Measurements from ENCODE around the gene NOX4. TPM values are rescaled to one million over a fixed set of nuclear protein-coding genes. Genes with fewer than 3 reads are reported as not detected.
A peak's percentile ranks its signal among the peaks of the same experiment; 100 is the strongest.
"Not testable (repeated sequence)": the region's sequence is repeated elsewhere in the genome, so short reads cannot be mapped to it uniquely, and the experiment has no call there.

NOX4 gene
- polyA plus RNA-seq, 4 donors, result 0.31 to 3.0 TPM; not detected in 2

GRCh38 chr11:89387501-89387900 is 103.7 kb downstream of the NOX4 start:
- not testable (repeated sequence) for H3K4me1 ChIP-seq (ENCODE audit: control insufficient read depth in 3 of 3, insufficient read depth in 2 of 3, low read depth in 1 of 3, low read length in 2 of 3); DNase-seq; FAIRE-seq; H3K27me3 ChIP-seq (ENCODE audit: control insufficient read depth in 3 of 3, insufficient read depth in 3 of 3, low read length in 3 of 3); H3K4me3 ChIP-seq (ENCODE audit: low read depth in 1 of 3, low read length in 3 of 3); H3K9me3 ChIP-seq (ENCODE audit: control insufficient read depth in 2 of 2, insufficient read depth in 1 of 2, low read depth in 1 of 2, low read length in 1 of 2); H3K36me3 ChIP-seq (ENCODE audit: control insufficient read depth in 3 of 3, insufficient read depth in 2 of 3, low read depth in 1 of 3, low read length in 3 of 3); H3K27ac ChIP-seq (ENCODE audit: low read depth in 1 of 3, low read length in 2 of 3)
- 87 to 90% (median 88%) methylated on average over 3 of the region's 3 CpGs for WGBS, 3 donors

- H3K27ac ChIP-seq (ENCODE audit: low read depth in 1 of 3, low read length in 2 of 3); H3K36me3 ChIP-seq (ENCODE audit: control insufficient read depth in 3 of 3, insufficient read depth in 2 of 3, low read depth in 1 of 3, low read length in 3 of 3); H3K27me3 ChIP-seq (ENCODE audit: control insufficient read depth in 3 of 3, insufficient read depth in 3 of 3, low read length in 3 of 3); H3K4me1 ChIP-seq (ENCODE audit: control insufficient read depth in 3 of 3, insufficient read depth in 2 of 3, low read depth in 1 of 3, low read length in 2 of 3); DNase-seq; H3K9me3 ChIP-seq (ENCODE audit: control insufficient read depth in 2 of 2, insufficient read depth in 1 of 2, low read depth in 1 of 2, low read length in 1 of 2); FAIRE-seq; H3K4me3 ChIP-seq (ENCODE audit: low read depth in 1 of 3, low read length in 3 of 3): not testable (repeated sequence)
- WGBS, 3 donors, result 82 to 88% (median 82%) methylated on average over 6 of the region's 6 CpGs
Measured at GRCh38 chr11:89382986-89383385, 108.2 kb downstream of the NOX4 start.

- H3K36me3 ChIP-seq (ENCODE audit: control insufficient read depth in 3 of 3, insufficient read depth in 2 of 3, low read depth in 1 of 3, low read length in 3 of 3), result no peaks in the 10 kb centered on the region
- H3K27me3 ChIP-seq (ENCODE audit: control insufficient read depth in 3 of 3, insufficient read depth in 3 of 3, low read length in 3 of 3), result no peaks in the 10 kb centered on the region
- WGBS, 3 donors, result 76 to 86% (median 77%) methylated on average over 3 of the region's 3 CpGs
- H3K9me3 ChIP-seq (ENCODE audit: control insufficient read depth in 2 of 2, insufficient read depth in 1 of 2, low read depth in 1 of 2, low read length in 1 of 2), result peaks cover 0 to 6% of the 10 kb centered on the region in 2 donors
- no peak overlapping the region for H3K4me3 ChIP-seq (ENCODE audit: low read depth in 1 of 3, low read length in 3 of 3)
- no peak overlapping the region for H3K27ac ChIP-seq (ENCODE audit: low read depth in 1 of 3, low read length in 2 of 3)
- FAIRE-seq (no peak), DNase-seq (no peak)
- H3K4me1 ChIP-seq (ENCODE audit: control insufficient read depth in 3 of 3, insufficient read depth in 2 of 3, low read depth in 1 of 3, low read length in 2 of 3), result no peaks in the 10 kb centered on the region
Measured at GRCh38 chr11:89381094-89381493, 110.1 kb downstream of the NOX4 start.

GRCh38 chr11:89379976-89380771 is 111.0 kb downstream of the NOX4 start:
- H3K36me3 ChIP-seq (ENCODE audit: control insufficient read depth in 3 of 3, insufficient read depth in 2 of 3, low read depth in 1 of 3, low read length in 3 of 3); DNase-seq; H3K9me3 ChIP-seq (ENCODE audit: control insufficient read depth in 2 of 2, insufficient read depth in 1 of 2, low read depth in 1 of 2, low read length in 1 of 2); H3K4me1 ChIP-seq (ENCODE audit: control insufficient read depth in 3 of 3, insufficient read depth in 2 of 3, low read depth in 1 of 3, low read length in 2 of 3); H3K4me3 ChIP-seq (ENCODE audit: low read depth in 1 of 3, low read length in 3 of 3); FAIRE-seq; H3K27ac ChIP-seq (ENCODE audit: low read depth in 1 of 3, low read length in 2 of 3); H3K27me3 ChIP-seq (ENCODE audit: control insufficient read depth in 3 of 3, insufficient read depth in 3 of 3, low read length in 3 of 3): not testable (repeated sequence)

GRCh38 chr11:89378986-89379385 is 112.2 kb downstream of the NOX4 start:
- not testable (repeated sequence) for H3K36me3 ChIP-seq (ENCODE audit: control insufficient read depth in 3 of 3, insufficient read depth in 2 of 3, low read depth in 1 of 3, low read length in 3 of 3); FAIRE-seq; H3K4me1 ChIP-seq (ENCODE audit: control insufficient read depth in 3 of 3, insufficient read depth in 2 of 3, low read depth in 1 of 3, low read length in 2 of 3); H3K27me3 ChIP-seq (ENCODE audit: control insufficient read depth in 3 of 3, insufficient read depth in 3 of 3, low read length in 3 of 3); DNase-seq; H3K9me3 ChIP-seq (ENCODE audit: control insufficient read depth in 2 of 2, insufficient read depth in 1 of 2, low read depth in 1 of 2, low read length in 1 of 2); H3K4me3 ChIP-seq (ENCODE audit: low read depth in 1 of 3, low read length in 3 of 3); H3K27ac ChIP-seq (ENCODE audit: low read depth in 1 of 3, low read length in 2 of 3)
- WGBS, 3 donors, result 52 to 80% (median 55%) methylated on average over 1 of the region's 1 CpG

- not testable (repeated sequence) for H3K4me3 ChIP-seq (ENCODE audit: low read depth in 1 of 3, low read length in 3 of 3); H3K27ac ChIP-seq (ENCODE audit: low read depth in 1 of 3, low read length in 2 of 3); H3K4me1 ChIP-seq (ENCODE audit: control insufficient read depth in 3 of 3, insufficient read depth in 2 of 3, low read depth in 1 of 3, low read length in 2 of 3); DNase-seq; H3K27me3 ChIP-seq (ENCODE audit: control insufficient read depth in 3 of 3, insufficient read depth in 3 of 3, low read length in 3 of 3); H3K36me3 ChIP-seq (ENCODE audit: control insufficient read depth in 3 of 3, insufficient read depth in 2 of 3, low read depth in 1 of 3, low read length in 3 of 3); H3K9me3 ChIP-seq (ENCODE audit: control insufficient read depth in 2 of 2, insufficient read depth in 1 of 2, low read depth in 1 of 2, low read length in 1 of 2)
- FAIRE-seq, result peak; percentile 98
- WGBS, 3 donors, result 59 to 74% (median 69%) methylated on average over 2 of the region's 2 CpGs
Measured at GRCh38 chr11:89369356-89369755, 121.8 kb downstream of the NOX4 start.

- not testable (repeated sequence) for H3K36me3 ChIP-seq (ENCODE audit: control insufficient read depth in 3 of 3, insufficient read depth in 2 of 3, low read depth in 1 of 3, low read length in 3 of 3); H3K27me3 ChIP-seq (ENCODE audit: control insufficient read depth in 3 of 3, insufficient read depth in 3 of 3, low read length in 3 of 3); H3K4me1 ChIP-seq (ENCODE audit: control insufficient read depth in 3 of 3, insufficient read depth in 2 of 3, low read depth in 1 of 3, low read length in 2 of 3); H3K9me3 ChIP-seq (ENCODE audit: control insufficient read depth in 2 of 2, insufficient read depth in 1 of 2, low read depth in 1 of 2, low read length in 1 of 2); H3K27ac ChIP-seq (ENCODE audit: low read depth in 1 of 3, low read length in 2 of 3); FAIRE-seq; DNase-seq; H3K4me3 ChIP-seq (ENCODE audit: low read depth in 1 of 3, low read length in 3 of 3)
- 65 to 81% (median 71%) methylated on average over 2 of the region's 2 CpGs for WGBS, 3 donors
Measured at GRCh38 chr11:89364856-89365255, 126.3 kb downstream of the NOX4 start.

- H3K27ac ChIP-seq (ENCODE audit: low read depth in 1 of 3, low read length in 2 of 3), result no peak overlapping the region
- no peaks in the 10 kb centered on the region for H3K36me3 ChIP-seq (ENCODE audit: control insufficient read depth in 3 of 3, insufficient read depth in 2 of 3, low read depth in 1 of 3, low read length in 3 of 3)
- no peak for FAIRE-seq
- no peaks in the 10 kb centered on the region for H3K9me3 ChIP-seq (ENCODE audit: control insufficient read depth in 2 of 2, insufficient read depth in 1 of 2, low read depth in 1 of 2, low read length in 1 of 2)
- no peak overlapping the region for H3K4me3 ChIP-seq (ENCODE audit: low read depth in 1 of 3, low read length in 3 of 3)
- no peaks in the 10 kb centered on the region for H3K27me3 ChIP-seq (ENCODE audit: control insufficient read depth in 3 of 3, insufficient read depth in 3 of 3, low read length in 3 of 3)
- 78 to 88% (median 78%) methylated on average over 2 of the region's 2 CpGs for WGBS, 3 donors
- no peaks in the 10 kb centered on the region for H3K4me1 ChIP-seq (ENCODE audit: control insufficient read depth in 3 of 3, insufficient read depth in 2 of 3, low read depth in 1 of 3, low read length in 2 of 3)
- no peak for DNase-seq
Measured at GRCh38 chr11:89361734-89362133, 129.4 kb downstream of the NOX4 start.

- H3K36me3 ChIP-seq (ENCODE audit: control insufficient read depth in 3 of 3, insufficient read depth in 2 of 3, low read depth in 1 of 3, low read length in 3 of 3); H3K27ac ChIP-seq (ENCODE audit: low read depth in 1 of 3, low read length in 2 of 3); H3K4me3 ChIP-seq (ENCODE audit: low read depth in 1 of 3, low read length in 3 of 3); FAIRE-seq; DNase-seq; H3K4me1 ChIP-seq (ENCODE audit: control insufficient read depth in 3 of 3, insufficient read depth in 2 of 3, low read depth in 1 of 3, low read length in 2 of 3); H3K27me3 ChIP-seq (ENCODE audit: control insufficient read depth in 3 of 3, insufficient read depth in 3 of 3, low read length in 3 of 3); H3K9me3 ChIP-seq (ENCODE audit: control insufficient read depth in 2 of 2, insufficient read depth in 1 of 2, low read depth in 1 of 2, low read length in 1 of 2): not testable (repeated sequence)
Measured at GRCh38 chr11:89359208-89359607, 132.0 kb downstream of the NOX4 start.

Measured in small intestine (tissue), 7 donors.